Activated naive CD4-positive, alpha-beta T cell treated with anti-CD3 and anti-CD28 coated beads, Interleukin-2, amount 50 U/mL, for 72 hours (primary cell): ENCODE measurements around the gene SCAMP4. TPM values are rescaled to one million over a fixed set of nuclear protein-coding genes. Genes with fewer than 3 reads are reported as not detected.
"Not testable (repeated sequence)": the region's sequence is repeated elsewhere in the genome, so short reads cannot be mapped to it uniquely, and the experiment has no call there.

Source experiments
- ATAC-seq, 2 donors: fragments of 150-1000 bp; cut with Tn5 transposase; 2 replicates each; pipeline ENCODE4 v1.10.0; 2021; ENCODE audit warnings: mild to moderate bottlenecking in 2 of 2, moderate library complexity in 2 of 2
- DNase-seq, 2 donors: peaks; one replicate each; pipeline ENCODE4 v3.0.0; 2021 to 2022; ENCODE audit warnings: low spot score in 2 of 2
- H3K27ac Mint-ChIP-seq, 2 donors: one replicate each; pipeline ENCODE4 v1.8.0; 2022; ENCODE audit warnings: mild to moderate bottlenecking in 2 of 2, mixed read lengths in 2 of 2
- H3K36me3 Mint-ChIP-seq, 2 donors: one replicate each; pipeline ENCODE4 v1.8.0; 2022; ENCODE audit warnings: mixed read lengths in 2 of 2
- H3K9me3 Mint-ChIP-seq, 2 donors: one replicate each; pipeline ENCODE4 v1.8.0; 2022; ENCODE audit warnings: mixed read lengths in 2 of 2
- total RNA-seq, 2 donors: library from RNA; stranded (reverse); gene quantifications; one replicate each; pipeline ENCODE4 v1.2.3, GENCODE V29; 2022

The SCAMP4 gene
- total RNA-seq, 2 donors from 2014 or later: 22.4 to 28.2 TPM

DNA sequence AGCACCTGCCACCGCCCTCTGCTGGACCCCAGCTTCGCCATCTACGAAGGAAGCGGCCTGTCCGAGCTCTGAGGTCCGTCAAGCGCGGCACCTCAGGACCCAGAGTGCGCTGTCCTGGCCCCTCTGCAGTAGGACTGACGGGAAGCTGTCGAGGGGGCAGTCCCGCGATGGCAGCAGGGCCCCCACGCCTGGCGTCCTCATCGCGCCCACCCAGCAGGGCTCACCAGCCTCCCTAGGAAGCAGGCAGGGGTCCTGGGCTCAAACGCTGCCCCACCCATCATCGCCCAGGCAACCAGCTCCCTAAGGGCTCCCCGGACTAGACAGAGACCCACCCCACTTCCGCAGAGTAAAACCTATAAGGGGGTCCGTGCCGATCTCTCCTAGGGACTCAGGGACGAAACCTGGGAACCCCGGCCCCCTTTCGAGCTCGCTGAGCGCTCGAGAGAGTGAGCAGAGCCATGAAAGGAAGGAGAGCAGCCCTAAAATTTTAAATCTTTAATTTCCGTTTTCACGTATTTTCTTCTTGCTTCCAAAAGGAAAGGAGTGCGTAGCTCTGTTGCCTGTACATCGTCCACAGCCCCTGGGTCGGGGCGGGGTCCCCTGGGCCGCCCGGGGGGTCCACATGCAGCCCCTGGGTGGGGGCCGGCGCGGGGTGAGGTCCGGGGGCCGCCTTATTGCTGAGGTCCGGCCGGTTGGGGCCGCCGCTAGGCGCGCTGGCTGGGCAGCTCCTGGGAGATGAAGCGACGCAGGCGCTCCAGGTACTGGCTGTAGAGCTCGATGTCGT, 28.5 kb upstream of the SCAMP4 start:
- Mint-ChIP-seq H3K36me3 (peaks cover 19 to 20% of the 10 kb centered on the region in 2 donors), H3K27ac (peak overlapping the region; percentile 85 to 95)
- DNase-seq, H3K9me3 Mint-ChIP-seq: not testable (repeated sequence)
- ATAC-seq: peak; percentile 11 to 20

GRCh38 chr19:1877280-1877660, 27.9 kb upstream of the SCAMP4 start:
- H3K27ac Mint-ChIP-seq, DNase-seq, H3K9me3 Mint-ChIP-seq, ATAC-seq: not testable (repeated sequence)
- H3K36me3 Mint-ChIP-seq: peaks cover 19 to 21% of the 10 kb centered on the region in 2 donors

DNA sequence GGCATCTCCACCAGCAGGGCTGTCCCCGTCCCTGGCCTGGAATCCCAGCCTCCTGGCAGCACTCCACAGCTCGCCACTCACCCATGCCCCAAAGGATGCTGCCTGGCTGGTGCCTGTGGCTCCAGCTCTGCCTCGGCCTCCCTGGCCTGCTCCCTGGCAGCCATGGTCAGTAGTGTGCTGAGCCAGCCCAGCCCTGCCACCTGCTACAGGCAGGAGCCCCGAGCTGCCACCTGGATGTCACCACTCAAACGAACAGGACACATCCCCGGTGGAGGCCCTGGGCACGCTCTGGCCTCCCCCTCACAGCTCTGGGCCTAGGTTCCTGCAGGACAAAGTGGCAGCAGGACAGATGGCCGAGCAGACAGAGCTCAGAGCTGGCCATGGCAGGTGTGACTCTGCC, 26.6 kb upstream of the SCAMP4 start:
- peaks cover 30 to 31% of the 10 kb centered on the region in 2 donors for H3K36me3 Mint-ChIP-seq
- not testable (repeated sequence) for ATAC-seq, DNase-seq, H3K9me3 Mint-ChIP-seq
- H3K27ac Mint-ChIP-seq: peak overlapping the region in 1 of 2 donors; percentile 27

DNA sequence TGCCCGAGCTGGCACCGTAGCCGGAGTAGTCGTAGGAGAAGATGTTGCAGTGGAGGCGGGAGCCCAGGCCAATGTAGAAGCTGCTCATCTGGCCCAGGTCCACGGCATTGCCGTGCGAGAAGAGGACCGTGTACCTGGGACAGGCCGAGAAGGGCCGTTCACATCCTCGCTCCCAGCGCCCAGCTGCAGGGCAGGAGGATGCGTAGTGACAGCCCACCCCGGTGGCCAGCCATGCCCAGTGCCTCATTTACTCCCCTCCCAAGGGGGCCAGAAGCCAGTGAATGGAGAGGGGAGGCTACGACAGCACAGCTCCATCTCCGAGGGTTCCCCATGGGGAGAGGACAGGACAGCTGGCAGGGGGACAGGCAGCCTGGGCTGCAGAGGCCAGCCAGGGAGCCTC, 25.2 kb upstream of the SCAMP4 start:
- not testable (repeated sequence) for DNase-seq, H3K9me3 Mint-ChIP-seq, ATAC-seq
- Mint-ChIP-seq H3K36me3 (peaks cover 31% of the 10 kb centered on the region in 2 donors), H3K27ac (peak overlapping the region in 1 of 2 donors; percentile 50)

- peak overlapping the region in 1 of 2 donors; percentile 46 for H3K27ac Mint-ChIP-seq
- peaks cover 24 to 25% of the 10 kb centered on the region in 2 donors for H3K36me3 Mint-ChIP-seq
Observed at GRCh38 chr19:1880611-1881392, 24.4 kb upstream of the SCAMP4 start.

DNA sequence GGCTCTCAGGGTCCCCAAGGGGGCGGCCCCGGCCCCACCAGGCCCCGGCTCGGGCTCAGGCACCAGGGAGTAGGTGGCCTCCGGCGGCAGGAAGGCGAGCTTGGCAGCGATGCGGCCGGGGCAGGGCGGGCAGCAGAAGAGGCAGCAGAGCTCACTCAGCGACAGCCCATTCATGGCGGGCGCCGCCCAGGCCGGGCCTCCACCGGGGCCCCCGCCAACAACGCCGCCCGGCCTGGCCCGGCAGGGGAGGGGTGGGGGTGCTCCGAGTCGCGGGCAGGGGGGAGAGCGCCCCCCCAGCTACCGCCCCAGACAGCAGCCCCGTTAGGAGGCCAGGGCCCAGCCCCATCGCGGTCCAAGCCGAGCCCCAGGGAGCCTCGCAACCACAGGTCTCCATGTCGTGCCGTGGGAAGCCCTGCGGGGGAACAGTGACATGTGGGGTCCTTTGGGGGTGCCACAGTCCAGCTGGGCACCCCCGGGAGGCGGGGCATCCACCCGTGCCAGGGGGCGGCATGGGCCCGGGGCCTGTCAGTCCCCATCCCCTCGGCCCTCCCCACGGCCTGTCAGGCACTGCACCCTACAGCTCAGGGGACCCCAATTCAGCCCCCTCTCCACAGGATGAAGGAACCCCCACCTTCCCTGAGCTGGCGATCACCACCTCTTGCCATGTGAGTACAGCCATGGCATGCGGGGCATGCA, 23.7 kb upstream of the SCAMP4 start:
- peaks cover 24 to 25% of the 10 kb centered on the region in 2 donors for H3K36me3 Mint-ChIP-seq
- not testable (repeated sequence) for DNase-seq

More at GRCh38 chr19:1880611-1881392, 24.4 kb upstream of the SCAMP4 start:
- no peak for ATAC-seq
- no peak for DNase-seq
- H3K9me3 Mint-ChIP-seq: no peaks in the 10 kb centered on the region

DNA sequence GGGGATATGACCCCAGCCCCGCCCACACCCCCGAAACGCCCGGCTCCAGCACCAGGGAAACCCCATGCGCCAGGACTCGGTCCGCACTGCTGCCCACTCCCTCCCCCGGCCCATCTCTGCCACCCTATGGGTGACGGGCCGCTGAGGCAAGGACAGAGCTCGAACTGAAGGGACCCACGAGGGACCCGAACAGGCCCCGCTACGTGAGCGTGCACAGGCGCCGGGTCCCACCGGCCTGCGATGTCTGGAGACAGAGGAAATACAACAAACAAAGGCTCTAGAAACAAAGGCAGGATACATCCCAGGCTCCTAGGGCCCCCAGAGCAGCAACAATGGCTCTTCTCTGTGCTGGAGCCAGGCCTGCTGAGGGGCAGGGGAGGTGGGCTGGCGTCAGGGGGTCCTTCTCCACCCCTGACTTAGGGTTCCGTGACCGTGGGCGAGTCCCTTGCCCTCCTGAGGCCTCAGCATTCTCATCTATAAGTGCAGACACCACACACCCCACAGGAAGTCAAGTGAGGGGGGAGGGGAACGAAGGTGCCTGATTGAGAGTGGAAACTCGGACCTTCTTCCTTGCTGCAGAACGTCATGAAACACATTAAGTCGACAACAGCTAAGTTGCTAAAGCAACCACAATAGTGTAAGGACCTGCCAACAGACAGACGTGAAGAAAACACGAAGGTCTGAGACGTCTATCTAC, 23.0 kb upstream of the SCAMP4 start:
- DNase-seq (no peak), ATAC-seq (peak; percentile 38 to 63)
- H3K27ac Mint-ChIP-seq: peak overlapping the region; percentile 85 to 99
- peaks cover 24 to 25% of the 10 kb centered on the region in 2 donors for H3K36me3 Mint-ChIP-seq
- H3K9me3 Mint-ChIP-seq: no peaks in the 10 kb centered on the region

More for the DNA sequence above, 23.7 kb upstream of the SCAMP4 start:
- peak overlapping the region; percentile 84 to 85 for H3K27ac Mint-ChIP-seq
- not testable (repeated sequence) for ATAC-seq, H3K9me3 Mint-ChIP-seq

DNA sequence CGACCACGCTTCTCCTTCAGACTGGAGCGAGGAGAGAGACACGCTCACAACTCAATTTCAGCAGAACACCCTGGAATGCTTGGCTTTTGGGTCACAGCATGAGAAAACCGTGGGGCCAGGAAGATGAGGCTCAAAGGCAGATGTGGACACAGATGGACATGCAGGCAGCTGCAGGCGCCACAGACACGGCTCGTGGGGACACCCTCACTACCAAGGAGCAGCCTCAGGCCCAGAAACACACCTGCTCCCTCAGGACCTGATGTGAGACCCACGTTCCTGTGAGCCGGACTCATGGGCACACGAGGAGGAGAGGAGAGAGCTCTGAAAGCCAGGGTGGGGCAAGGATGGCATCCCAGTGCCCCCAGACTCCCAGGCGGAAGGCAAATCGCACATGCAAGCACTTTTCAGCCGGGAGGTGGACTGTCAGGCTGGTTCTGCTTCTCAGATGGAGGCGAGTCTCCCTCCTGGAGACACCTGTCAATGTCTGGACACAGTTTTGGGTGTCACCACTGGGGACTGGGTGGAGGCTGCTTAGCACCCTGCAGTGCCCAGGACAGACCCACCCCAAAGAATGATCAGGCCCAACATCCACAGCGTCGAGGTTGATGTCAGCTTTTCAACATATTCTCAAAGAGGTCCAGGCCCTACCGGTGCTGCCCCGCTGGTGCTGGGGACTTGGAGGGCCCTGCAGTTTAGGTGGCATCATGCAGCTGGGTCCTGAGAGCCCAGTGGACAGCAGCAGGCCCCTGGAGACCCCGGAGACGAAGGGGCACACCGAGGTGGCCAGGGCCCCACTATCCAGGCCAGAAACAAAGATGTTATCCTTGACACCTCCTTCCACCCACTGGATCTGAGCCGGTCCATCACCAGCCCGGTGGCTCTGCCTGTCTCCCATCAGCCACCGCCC, 22.2 kb upstream of the SCAMP4 start:
- ATAC-seq: no peak
- H3K27ac Mint-ChIP-seq: peak overlapping the region; percentile 85 to 99
- DNase-seq: no peak
- no peaks in the 10 kb centered on the region for H3K9me3 Mint-ChIP-seq
- H3K36me3 Mint-ChIP-seq: peaks cover 24 to 25% of the 10 kb centered on the region in 2 donors

- Mint-ChIP-seq H3K36me3 (peaks cover 24 to 25% of the 10 kb centered on the region in 2 donors), H3K27ac (peak overlapping the region; percentile 85 to 99), H3K9me3 (no peaks in the 10 kb centered on the region)
- peak in 1 of 2 donors; percentile 25 for ATAC-seq
- no peak for DNase-seq
Observed at GRCh38 chr19:1883784-1884183, 21.4 kb upstream of the SCAMP4 start.

DNA sequence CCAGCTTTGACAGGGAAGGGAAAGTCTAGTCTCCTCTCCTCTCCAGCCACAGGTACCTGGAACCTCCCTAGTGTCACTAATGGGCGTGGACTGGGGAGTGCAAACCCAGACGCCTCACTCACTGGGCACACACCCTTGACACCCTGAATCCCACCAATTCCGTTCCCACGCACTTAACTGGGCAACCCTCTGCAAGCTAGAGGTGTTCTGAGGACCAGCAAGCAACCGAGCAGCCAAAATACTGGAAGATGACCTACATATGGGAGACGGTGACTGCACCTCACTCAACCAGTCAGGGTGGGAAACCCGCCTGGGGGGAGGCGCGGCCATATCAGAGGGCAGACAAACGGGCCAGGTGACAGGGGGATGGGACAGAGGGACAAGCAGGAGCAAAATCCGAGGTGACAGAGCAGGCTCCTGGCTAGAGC, 20.9 kb upstream of the SCAMP4 start:
- Mint-ChIP-seq H3K36me3 (peaks cover 24 to 25% of the 10 kb centered on the region in 2 donors), H3K27ac (peak overlapping the region; percentile 85 to 99), H3K9me3 (no peaks in the 10 kb centered on the region)
- peak; percentile 21 to 26 for ATAC-seq
- no peak for DNase-seq

GRCh38 chr19:1884719-1885334, 20.4 kb upstream of the SCAMP4 start:
- ATAC-seq (peak in 1 of 2 donors; percentile 14), DNase-seq (no peak)
- H3K27ac Mint-ChIP-seq: peak overlapping the region; percentile 85 to 99
- peaks cover 24 to 25% of the 10 kb centered on the region in 2 donors for H3K36me3 Mint-ChIP-seq
- no peaks in the 10 kb centered on the region for H3K9me3 Mint-ChIP-seq

- ATAC-seq: peak; percentile 83 to 93
Observed at GRCh38 chr19:1885398-1886119, 19.6 kb upstream of the SCAMP4 start, which contains the start of gene ABHD17A. ABHD17A (minus strand) TSS chr19:1885496; CDS start chr19:1881566, 3,930 bp downstream.

DNA sequence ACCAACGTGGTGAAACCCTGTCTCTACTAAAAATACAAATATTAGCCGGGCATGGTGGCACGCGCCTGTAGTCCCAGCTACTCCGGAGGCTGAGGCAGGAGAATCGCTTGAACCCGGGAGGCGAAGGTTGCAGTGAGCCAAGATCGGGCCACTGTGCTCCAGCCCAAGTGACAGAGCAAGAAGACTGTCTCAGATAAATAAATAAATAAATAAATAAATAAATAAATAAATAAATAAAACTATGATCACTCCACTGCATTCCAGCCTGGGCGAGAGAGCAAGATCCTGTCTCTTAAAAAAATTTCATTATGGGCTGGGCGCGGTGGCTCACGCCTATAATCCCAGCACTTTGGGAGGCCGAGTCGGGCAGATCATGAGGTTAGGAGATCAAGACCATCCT, 18.8 kb upstream of the SCAMP4 start:
- not testable (repeated sequence) for DNase-seq, H3K9me3 Mint-ChIP-seq, H3K27ac Mint-ChIP-seq, ATAC-seq
- peaks cover 24 to 25% of the 10 kb centered on the region in 2 donors for H3K36me3 Mint-ChIP-seq

More at GRCh38 chr19:1885398-1886119, 19.6 kb upstream of the SCAMP4 start, which contains the start of gene ABHD17A:
- peak within 1 kb of the TSS; percentile 85 to 99 for H3K27ac Mint-ChIP-seq
- not testable (repeated sequence) for H3K9me3 Mint-ChIP-seq
- DNase-seq: peak; percentile 90 to 97
- peaks cover 24 to 25% of the 10 kb centered on the region in 2 donors for H3K36me3 Mint-ChIP-seq

- Mint-ChIP-seq H3K27ac (peak overlapping the region in 1 of 2 donors; percentile 67), H3K9me3 (no peaks in the 10 kb centered on the region), H3K36me3 (peaks cover 14 to 15% of the 10 kb centered on the region in 2 donors)
- ATAC-seq (no peak), DNase-seq (no peak)
Observed at GRCh38 chr19:1888385-1888784, 16.8 kb upstream of the SCAMP4 start.
